Left lobe of liver (tissue), 1 donor: ENCODE results near the gene FBXL3. TPM values are rescaled to one million over a fixed set of nuclear protein-coding genes. Genes with fewer than 3 reads are reported as not detected.

Source experiments
- total RNA-seq: library from RNA; stranded (reverse); gene quantifications from one replicate; pipeline ENCODE4 v1.2.1, GENCODE V29; 2021
- donor health status: DM: no; HTN: yes; CAD: no.

The FBXL3 gene
- total RNA-seq, 1 donor from 2014 or later, result 14.3 TPM

Other genes starting within 250 kb of the FBXL3 start
- gene KCTD12, start 140.8 kb downstream of the FBXL3 start, total RNA-seq, result 3.7 TPM
- not detected for gene ACOD1, start 78.6 kb downstream of the FBXL3 start, total RNA-seq
- 24.2 TPM for gene CLN5, start 35.1 kb downstream of the FBXL3 start, total RNA-seq